Cardiac fibroblast (primary cell): ENCODE results near the gene SMG6.

ENCODE experiments used
- DNase-seq, 2 donors: peaks; one replicate each; pipeline versions ENCODE4 v3.0.0 to v3.0.0-alpha.2; 2010; ENCODE audit warnings: low read depth in 2 of 2
- H3K4me3 ChIP-seq, 2 donors: replicated peaks in 1 of 2; 1 replicate in 1 of 2; 2 replicates in 1 of 2; pipeline ENCODE4 v1.5.1; 2011; ENCODE audit warnings: low read depth in 2 of 2, low read length in 2 of 2, mild to moderate bottlenecking in 2 of 2, moderate library complexity in 1 of 2
- TF ChIP-seq, protein P1 (sequence below): IDR thresholded peaks from one replicate; pipeline ENCODE4 v1.5.1; 2011; ENCODE audit warnings: low read depth, mild to moderate bottlenecking, low read length, inconsistent platforms

SMG6 gene

DNA sequence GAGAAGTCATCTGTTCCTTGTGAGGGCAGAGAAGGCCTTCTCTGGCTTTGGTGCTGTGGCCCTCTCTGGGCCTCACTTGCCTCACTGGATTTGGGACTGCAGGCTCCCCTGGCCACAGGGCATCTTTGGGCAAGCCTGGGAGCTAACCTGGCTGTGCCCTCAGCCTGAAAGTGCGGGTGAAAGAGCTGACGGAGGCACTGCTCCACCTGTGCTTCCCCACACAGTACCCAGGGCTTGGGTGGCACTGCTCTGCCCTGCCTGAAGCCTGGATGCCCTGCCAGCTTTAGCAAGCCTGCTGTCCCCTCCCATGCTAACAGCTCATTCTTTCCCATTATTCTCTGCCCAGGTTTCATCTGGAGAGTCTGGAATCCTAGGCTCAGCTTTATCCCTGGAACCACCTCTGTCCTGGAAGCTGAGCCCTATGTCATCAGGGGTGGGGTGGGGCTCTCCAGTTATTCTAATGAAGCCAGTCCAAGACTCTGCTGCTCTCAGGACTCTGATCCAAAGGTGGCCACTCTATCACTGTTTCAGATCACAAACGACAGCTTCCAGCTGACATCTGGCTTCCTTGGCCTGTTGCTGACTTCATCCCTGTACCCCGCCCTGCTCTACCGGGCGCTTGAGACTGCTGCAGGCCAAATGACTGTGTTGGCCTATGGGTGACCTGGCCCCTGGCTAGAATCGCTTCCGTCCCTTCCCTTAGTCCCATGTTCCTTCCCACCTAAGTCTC, 219.4 kb downstream of the SMG6 start:
- H3K4me3 ChIP-seq, result no peak overlapping the region
- TF ChIP-seq, protein P1, sequence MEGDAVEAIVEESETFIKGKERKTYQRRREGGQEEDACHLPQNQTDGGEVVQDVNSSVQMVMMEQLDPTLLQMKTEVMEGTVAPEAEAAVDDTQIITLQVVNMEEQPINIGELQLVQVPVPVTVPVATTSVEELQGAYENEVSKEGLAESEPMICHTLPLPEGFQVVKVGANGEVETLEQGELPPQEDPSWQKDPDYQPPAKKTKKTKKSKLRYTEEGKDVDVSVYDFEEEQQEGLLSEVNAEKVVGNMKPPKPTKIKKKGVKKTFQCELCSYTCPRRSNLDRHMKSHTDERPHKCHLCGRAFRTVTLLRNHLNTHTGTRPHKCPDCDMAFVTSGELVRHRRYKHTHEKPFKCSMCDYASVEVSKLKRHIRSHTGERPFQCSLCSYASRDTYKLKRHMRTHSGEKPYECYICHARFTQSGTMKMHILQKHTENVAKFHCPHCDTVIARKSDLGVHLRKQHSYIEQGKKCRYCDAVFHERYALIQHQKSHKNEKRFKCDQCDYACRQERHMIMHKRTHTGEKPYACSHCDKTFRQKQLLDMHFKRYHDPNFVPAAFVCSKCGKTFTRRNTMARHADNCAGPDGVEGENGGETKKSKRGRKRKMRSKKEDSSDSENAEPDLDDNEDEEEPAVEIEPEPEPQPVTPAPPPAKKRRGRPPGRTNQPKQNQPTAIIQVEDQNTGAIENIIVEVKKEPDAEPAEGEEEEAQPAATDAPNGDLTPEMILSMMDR, result no peak
- DNase-seq, result peak; percentile 62 to 76

DNA sequence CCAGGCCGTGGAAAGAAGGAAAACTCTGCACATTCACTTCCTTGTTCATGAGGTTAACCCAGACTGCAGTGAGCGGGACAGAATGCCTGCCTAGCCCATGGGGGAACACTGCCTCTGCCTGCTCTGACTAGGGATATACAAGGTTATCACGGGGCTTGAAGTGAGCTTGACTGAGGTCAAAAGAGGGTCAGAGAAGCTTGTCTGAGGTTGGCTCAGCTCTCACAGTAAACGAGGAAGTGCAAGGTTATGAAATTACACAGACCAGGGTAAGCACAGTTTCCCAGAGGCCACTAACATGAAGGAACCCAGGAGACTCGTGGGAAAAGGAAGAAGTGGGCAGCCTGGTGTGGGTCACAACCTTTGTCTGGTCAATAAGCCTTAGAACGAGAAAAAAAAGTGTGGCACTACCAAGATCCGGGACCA, 220.0 kb downstream of the SMG6 start:
- no peak overlapping the region for H3K4me3 ChIP-seq
- TF ChIP-seq, protein P1, result no peak
- DNase-seq, result peak in 1 of 2 donors; percentile 40

DNA sequence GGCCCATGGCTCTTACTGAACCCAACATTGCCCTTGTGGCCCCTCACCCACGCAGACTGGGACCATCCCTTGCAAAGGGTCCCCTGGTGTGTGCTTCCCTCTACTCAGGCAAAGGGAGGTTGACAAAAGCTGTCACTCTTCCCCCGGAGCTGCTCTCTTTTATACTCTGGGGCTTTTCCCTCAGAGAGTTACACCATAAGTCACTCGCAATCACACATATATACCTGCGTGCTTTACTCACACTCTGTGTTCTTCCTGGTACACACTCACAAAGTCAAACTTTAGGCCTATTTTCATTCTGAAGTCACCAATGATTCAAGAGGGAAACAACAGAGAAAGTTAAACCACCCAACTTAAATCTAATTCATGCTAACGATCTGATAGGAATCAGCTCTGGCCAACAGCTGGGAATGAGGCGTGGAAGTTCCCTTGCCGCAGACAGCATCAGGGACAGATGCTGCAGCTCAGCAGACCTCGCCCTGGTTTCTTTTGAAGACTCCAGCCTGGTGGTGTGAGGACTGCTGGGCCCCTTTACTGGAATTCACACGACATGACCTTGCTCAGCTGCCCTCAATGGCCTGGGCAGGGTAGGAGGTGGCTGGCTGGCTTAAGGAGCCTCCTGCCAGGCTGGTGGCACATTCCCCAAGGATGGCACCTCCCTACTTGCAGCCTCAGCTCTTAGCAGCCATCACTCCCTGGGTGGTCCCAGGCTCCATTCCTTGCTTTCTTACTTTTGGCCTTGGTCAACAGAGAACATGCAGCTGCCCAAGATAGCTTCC, 221.4 kb downstream of the SMG6 start:
- DNase-seq, result peak in 1 of 2 donors; percentile 42
- no peak overlapping the region for H3K4me3 ChIP-seq
- TF ChIP-seq, protein P1, result no peak

DNA sequence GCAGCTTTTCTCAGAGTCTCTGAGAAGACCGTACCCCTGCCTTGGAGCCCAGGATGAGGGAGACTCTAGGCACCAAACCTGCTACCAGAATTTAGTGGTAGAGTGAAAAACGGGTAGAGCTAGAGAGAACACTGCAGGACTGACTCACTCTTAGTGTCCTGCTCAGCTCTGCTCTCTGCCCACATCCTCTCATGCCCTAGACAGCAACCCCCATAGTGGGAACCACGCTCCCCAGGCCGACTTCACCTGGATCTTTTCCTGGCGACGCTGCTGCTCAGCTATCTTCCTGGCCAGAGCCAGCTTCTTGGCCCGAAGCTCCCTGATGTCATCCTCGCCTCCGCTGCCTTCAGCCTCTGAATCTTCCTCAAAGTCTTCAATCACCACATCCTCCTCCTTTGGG, 222.0 kb downstream of the SMG6 start:
- TF ChIP-seq, protein P1, result no peak
- DNase-seq, result peak; percentile 30 to 77
- no peak overlapping the region for H3K4me3 ChIP-seq

DNA sequence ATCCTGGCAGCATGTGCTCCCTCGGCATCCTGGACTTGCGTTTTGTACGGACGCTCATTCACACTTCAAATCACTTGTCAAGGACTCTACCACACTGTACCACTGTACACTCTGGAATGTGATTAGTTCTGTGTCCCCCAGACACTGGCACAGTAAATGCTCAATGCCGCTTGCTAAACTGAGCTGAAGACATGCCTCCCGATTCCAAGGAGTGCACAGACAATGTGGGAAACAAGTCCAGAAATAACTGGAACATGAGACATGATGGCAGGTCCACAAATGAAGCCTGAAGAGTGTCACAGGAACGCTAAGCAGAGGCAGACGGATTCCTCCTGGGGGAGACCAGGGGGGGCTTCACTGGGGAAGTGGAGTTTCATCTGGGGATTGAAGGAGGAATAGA, 226.5 kb downstream of the SMG6 start:
- no peak overlapping the region for H3K4me3 ChIP-seq
- TF ChIP-seq, protein P1, result no peak
- DNase-seq, result no peak

DNA sequence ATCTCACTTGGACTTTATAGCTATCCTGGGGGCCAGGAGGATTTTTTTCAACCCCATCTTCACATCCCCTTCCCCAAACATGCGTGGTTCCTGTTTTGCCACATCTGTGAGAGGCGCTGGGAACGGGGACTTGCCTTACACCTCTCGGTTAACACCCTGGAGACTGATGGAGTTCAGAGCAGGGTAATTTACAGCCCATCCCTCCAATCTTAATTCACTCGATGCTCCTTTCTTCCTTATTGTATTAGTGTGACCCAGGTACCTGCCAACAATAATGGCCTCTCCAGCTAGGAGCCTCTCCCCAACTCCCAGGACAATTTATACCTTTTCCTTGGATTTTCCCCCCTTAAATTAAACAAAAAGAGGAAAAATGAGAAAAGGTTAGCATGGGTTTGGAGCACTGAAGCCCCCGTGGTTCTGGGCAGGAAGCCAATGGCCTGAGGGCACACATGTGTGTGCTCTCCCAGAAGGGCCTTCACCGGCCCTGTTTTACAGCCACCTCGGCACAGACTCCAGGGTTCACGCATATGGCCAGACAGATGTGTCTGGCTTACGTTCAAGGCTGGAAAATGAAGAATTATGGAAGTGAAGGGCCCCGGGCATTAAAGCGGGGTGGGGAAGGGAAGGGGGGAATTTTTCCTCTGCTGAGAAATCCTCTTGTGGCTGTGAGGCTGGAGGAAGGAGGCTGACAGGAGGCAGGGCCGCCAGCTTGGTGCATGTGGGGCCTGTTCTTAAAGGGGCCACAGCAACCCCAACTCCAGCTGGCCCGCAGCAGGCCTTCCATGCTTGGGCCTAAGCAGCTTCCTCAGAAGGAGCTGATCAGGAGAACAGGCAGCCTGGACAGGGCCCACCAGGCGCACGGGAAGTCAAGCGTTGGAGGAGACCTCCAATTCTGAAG, 227.2 kb downstream of the SMG6 start:
- H3K4me3 ChIP-seq, result no peak overlapping the region
- peak in 1 of 2 donors; percentile 21 for DNase-seq
- TF ChIP-seq, protein P1, result no peak
